RPMI8226 (cell line): ENCODE measurements around the gene NHS.

ENCODE experiments used
- DNase-seq: peaks from one replicate; pipeline ENCODE4 v3.0.0-alpha.2; 2015

Gene NHS

GRCh38 chrX:17595456-17596035, 220.5 kb downstream of the NHS start:
- no peak for DNase-seq

GRCh38 chrX:17596061-17596460, 221.1 kb downstream of the NHS start:
- DNase-seq, result no peak

GRCh38 chrX:17596546-17597205, 221.7 kb downstream of the NHS start:
- DNase-seq, result no peak

- DNase-seq, result no peak
These were observed 222.3 kb downstream of the NHS start for GRCh38 chrX:17597327-17597726.

GRCh38 chrX:17597836-17598439, 222.9 kb downstream of the NHS start:
- DNase-seq, result no peak

GRCh38 chrX:17601441-17602200, 226.6 kb downstream of the NHS start:
- DNase-seq, result no peak

GRCh38 chrX:17602245-17602644, 227.2 kb downstream of the NHS start:
- DNase-seq, result no peak

- DNase-seq, result no peak
These were observed 228.2 kb downstream of the NHS start for GRCh38 chrX:17603196-17603595.

- no peak for DNase-seq
These were observed 230.7 kb downstream of the NHS start for GRCh38 chrX:17605676-17606075.

- DNase-seq, result no peak
These were observed 231.2 kb downstream of the NHS start for GRCh38 chrX:17606231-17606630.

GRCh38 chrX:17608888-17609287, 233.9 kb downstream of the NHS start:
- DNase-seq, result no peak

GRCh38 chrX:17610788-17611187, 235.8 kb downstream of the NHS start:
- no peak for DNase-seq

- no peak for DNase-seq
These were observed 239.1 kb downstream of the NHS start for GRCh38 chrX:17613979-17614588.

GRCh38 chrX:17616936-17617335, 241.9 kb downstream of the NHS start:
- DNase-seq, result no peak

GRCh38 chrX:17617806-17618205, 242.8 kb downstream of the NHS start:
- DNase-seq, result no peak

GRCh38 chrX:17621566-17622270, 246.7 kb downstream of the NHS start:
- DNase-seq, result no peak

- no peak for DNase-seq
These were observed 247.3 kb downstream of the NHS start for GRCh38 chrX:17622331-17622730.

GRCh38 chrX:17623750-17624149, 248.8 kb downstream of the NHS start:
- no peak for DNase-seq

- no peak for DNase-seq
These were observed 252.0 kb downstream of the NHS start for GRCh38 chrX:17627026-17627425.

GRCh38 chrX:17628976-17629375, 254.0 kb downstream of the NHS start:
- no peak for DNase-seq

- DNase-seq, result no peak
These were observed 254.5 kb downstream of the NHS start for GRCh38 chrX:17629519-17629918.

- no peak for DNase-seq
These were observed 256.6 kb downstream of the NHS start for GRCh38 chrX:17631647-17632046.

GRCh38 chrX:17632942-17633341, 257.9 kb downstream of the NHS start:
- DNase-seq, result no peak
